ENCODE measurements around the gene PRICKLE1.

GRCh38 chr12:42564996-42565395, 24.6 kb downstream of the PRICKLE1 start:
- TF ChIP-seq, protein P1, sequence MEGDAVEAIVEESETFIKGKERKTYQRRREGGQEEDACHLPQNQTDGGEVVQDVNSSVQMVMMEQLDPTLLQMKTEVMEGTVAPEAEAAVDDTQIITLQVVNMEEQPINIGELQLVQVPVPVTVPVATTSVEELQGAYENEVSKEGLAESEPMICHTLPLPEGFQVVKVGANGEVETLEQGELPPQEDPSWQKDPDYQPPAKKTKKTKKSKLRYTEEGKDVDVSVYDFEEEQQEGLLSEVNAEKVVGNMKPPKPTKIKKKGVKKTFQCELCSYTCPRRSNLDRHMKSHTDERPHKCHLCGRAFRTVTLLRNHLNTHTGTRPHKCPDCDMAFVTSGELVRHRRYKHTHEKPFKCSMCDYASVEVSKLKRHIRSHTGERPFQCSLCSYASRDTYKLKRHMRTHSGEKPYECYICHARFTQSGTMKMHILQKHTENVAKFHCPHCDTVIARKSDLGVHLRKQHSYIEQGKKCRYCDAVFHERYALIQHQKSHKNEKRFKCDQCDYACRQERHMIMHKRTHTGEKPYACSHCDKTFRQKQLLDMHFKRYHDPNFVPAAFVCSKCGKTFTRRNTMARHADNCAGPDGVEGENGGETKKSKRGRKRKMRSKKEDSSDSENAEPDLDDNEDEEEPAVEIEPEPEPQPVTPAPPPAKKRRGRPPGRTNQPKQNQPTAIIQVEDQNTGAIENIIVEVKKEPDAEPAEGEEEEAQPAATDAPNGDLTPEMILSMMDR (IDR thresholded peaks at IDR 0.05; ENCODE audit: low read length), result no peak
- TF ChIP-seq EZH2 (IDR thresholded peaks at IDR 0.05; ENCODE audit: borderline replicate concordance, low read length), result no peak

Measured in OCI-LY1 (cell line).